Suppressor macrophage treated with lipopolysaccharide for 1 hour (primary cell): ENCODE data around the gene THAP10.
A peak's percentile ranks its signal among the peaks of the same experiment; 100 is the strongest.
"Not testable (repeated sequence)": the region's sequence is repeated elsewhere in the genome, so short reads cannot be mapped to it uniquely, and the experiment has no call there.

Source experiments
- DNase-seq, 3 donors: peaks; one replicate each; pipeline ENCODE4 v3.0.0-alpha.2; 2020 to 2022

THAP10 gene

GRCh38 chr15:70892002-70892911 is at the start of gene THAP10, which contains the start of gene LRRC49:
Gene THAP10, minus strand, starts transcription at chr15:70892433. Its CDS starts 161 bp downstream, at chr15:70892272.
Gene LRRC49, plus strand, starts transcription at chr15:70892826. Its CDS starts 69 bp downstream, at chr15:70892895.
- peak; percentile 84 to 87 (median 84) for DNase-seq

GRCh38 chr15:70936326-70936725 is 44.1 kb upstream of the THAP10 start:
- DNase-seq = no peak

- DNase-seq = no peak
Observed at GRCh38 chr15:70935631-70936030, 43.4 kb upstream of the THAP10 start.

- no peak for DNase-seq
Observed at GRCh38 chr15:70933411-70933810, 41.2 kb upstream of the THAP10 start.

- peak; percentile 19 to 49 (median 46) for DNase-seq
Observed at GRCh38 chr15:70932397-70932796, 40.2 kb upstream of the THAP10 start.

GRCh38 chr15:70931821-70932220 is 39.6 kb upstream of the THAP10 start:
- DNase-seq = peak; percentile 51 to 78 (median 73)

GRCh38 chr15:70926914-70927313 is 34.7 kb upstream of the THAP10 start:
- DNase-seq = not testable (repeated sequence)

- DNase-seq = no peak
Observed at GRCh38 chr15:70923311-70924080, 31.3 kb upstream of the THAP10 start.

- DNase-seq = no peak
Observed at GRCh38 chr15:70922119-70922518, 29.9 kb upstream of the THAP10 start.

GRCh38 chr15:70920981-70921696 is 28.9 kb upstream of the THAP10 start:
- peak; percentile 34 to 52 (median 47) for DNase-seq

- no peak for DNase-seq
Observed at GRCh38 chr15:70917955-70918354, 25.7 kb upstream of the THAP10 start.

GRCh38 chr15:70916531-70916930 is 24.3 kb upstream of the THAP10 start:
- no peak for DNase-seq

- no peak for DNase-seq
Observed at GRCh38 chr15:70912187-70912586, 20.0 kb upstream of the THAP10 start.

- no peak for DNase-seq
Observed at GRCh38 chr15:70910958-70911357, 18.7 kb upstream of the THAP10 start.

GRCh38 chr15:70907784-70908471 is 15.7 kb upstream of the THAP10 start:
- DNase-seq = no peak

GRCh38 chr15:70906842-70907241 is 14.6 kb upstream of the THAP10 start:
- DNase-seq = no peak

- peak in 2 of 3 donors; percentile 2 to 11 for DNase-seq
Observed at GRCh38 chr15:70902107-70902506, 9.9 kb upstream of the THAP10 start.

GRCh38 chr15:70892912-70893560 is 803 bp upstream of the THAP10 start:
- peak; percentile 40 to 44 (median 42) for DNase-seq

- DNase-seq = peak in 2 of 3 donors; percentile 22 to 24
Observed at GRCh38 chr15:70882361-70882760, 9.9 kb downstream of the THAP10 start.

- no peak for DNase-seq
Observed at GRCh38 chr15:70880781-70881180, 11.5 kb downstream of the THAP10 start.

GRCh38 chr15:70879401-70879800 is 12.8 kb downstream of the THAP10 start:
- DNase-seq = no peak

GRCh38 chr15:70876683-70877082 is 15.6 kb downstream of the THAP10 start:
- DNase-seq = no peak
